GM12873 (cell line): ENCODE measurements around the gene INVS.

ENCODE experiments used
- TF ChIP-seq, protein P1 (sequence below): IDR thresholded peaks from 2 replicates; pipeline ENCODE4 v1.5.1; 2012; ENCODE audit warnings: low read depth, mild to moderate bottlenecking, moderate library complexity, low read length, control low read depth; ENCODE audit not compliant: insufficient read depth; ENCODE audit errors: missing control alignments

INVS gene

DNA sequence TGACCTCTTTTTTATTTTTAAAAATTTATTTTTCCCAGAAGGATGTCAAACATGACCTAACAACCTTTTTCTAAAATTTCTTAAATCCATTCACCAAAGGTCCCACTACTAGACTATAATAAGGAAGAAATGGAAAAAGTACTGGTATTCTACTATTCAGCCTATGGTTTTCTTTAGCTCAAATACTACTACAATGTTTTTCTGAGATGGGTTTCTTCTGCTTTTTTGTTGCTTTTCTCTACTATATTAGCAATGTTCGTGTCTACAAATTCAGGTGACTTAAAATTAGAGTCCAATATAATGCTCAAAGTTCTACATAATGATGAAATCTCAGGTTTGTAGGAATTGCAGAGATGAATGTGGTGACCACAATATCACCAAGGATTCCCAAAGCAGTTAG is 8.2 kb upstream of the INVS start:
- TF ChIP-seq, protein P1, sequence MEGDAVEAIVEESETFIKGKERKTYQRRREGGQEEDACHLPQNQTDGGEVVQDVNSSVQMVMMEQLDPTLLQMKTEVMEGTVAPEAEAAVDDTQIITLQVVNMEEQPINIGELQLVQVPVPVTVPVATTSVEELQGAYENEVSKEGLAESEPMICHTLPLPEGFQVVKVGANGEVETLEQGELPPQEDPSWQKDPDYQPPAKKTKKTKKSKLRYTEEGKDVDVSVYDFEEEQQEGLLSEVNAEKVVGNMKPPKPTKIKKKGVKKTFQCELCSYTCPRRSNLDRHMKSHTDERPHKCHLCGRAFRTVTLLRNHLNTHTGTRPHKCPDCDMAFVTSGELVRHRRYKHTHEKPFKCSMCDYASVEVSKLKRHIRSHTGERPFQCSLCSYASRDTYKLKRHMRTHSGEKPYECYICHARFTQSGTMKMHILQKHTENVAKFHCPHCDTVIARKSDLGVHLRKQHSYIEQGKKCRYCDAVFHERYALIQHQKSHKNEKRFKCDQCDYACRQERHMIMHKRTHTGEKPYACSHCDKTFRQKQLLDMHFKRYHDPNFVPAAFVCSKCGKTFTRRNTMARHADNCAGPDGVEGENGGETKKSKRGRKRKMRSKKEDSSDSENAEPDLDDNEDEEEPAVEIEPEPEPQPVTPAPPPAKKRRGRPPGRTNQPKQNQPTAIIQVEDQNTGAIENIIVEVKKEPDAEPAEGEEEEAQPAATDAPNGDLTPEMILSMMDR, result no peak

DNA sequence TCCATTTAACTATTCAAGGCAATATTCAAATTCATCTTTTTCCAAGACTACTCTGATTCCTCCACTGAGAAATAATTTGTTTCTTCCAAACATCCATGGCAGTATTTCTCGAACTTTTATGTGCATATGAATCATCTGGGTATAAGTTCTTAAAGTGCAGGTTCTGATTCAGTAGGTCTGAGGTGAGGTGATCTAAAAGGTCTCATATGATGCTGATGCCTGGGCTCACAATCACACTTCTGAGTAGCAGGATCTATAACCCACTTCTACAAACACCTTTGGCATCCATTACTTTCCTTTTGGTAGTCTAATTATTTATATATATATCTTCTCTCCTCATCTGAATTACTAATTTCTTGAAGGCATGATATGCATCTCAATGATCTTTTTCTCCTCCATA is 7.4 kb upstream of the INVS start:
- TF ChIP-seq, protein P1, result no peak

DNA sequence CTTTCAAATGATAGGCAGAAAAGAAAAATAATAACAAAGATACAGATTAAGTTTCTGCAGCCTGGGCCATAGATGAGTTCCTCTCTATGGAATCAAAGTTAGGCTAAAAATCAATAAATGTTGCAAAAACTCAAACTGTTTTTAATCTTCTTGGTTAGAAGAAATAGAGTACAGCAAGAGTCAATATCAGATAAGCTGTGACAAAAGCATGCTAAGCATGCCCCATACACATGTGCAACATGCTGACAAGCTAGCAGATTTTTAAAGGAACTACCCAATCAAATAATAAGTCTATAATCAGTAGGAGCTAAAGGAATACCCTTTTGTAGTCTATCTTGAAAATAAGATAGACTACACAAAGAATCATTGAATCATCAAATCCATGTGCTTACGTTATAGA is 7.0 kb upstream of the INVS start:
- TF ChIP-seq, protein P1, result no peak

DNA sequence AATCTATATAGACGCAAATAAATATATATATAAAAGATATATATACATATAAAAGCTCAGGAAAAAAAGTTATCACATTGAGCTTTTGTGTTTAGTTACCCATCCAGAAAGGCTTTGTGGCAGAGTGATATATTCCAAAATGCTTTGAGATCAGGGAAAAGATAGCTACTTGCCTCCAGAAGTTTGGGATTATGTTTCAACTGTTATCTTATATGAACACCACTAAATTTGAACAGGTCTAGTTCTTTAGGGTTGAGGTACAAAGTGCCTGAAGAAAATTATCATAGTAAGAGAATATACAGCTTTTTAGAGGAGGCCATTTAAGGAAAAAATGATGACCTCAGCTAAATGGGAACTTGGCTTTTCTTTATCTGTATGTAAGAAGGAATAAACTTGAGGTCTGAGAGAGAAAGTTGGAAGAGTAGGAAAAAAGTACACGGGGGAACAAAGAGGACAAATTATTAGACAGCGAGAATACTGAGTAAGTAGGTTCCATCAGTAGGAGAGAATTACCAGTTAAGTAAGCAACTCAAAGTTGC is 2.6 kb upstream of the INVS start:
- TF ChIP-seq, protein P1, result no peak

DNA sequence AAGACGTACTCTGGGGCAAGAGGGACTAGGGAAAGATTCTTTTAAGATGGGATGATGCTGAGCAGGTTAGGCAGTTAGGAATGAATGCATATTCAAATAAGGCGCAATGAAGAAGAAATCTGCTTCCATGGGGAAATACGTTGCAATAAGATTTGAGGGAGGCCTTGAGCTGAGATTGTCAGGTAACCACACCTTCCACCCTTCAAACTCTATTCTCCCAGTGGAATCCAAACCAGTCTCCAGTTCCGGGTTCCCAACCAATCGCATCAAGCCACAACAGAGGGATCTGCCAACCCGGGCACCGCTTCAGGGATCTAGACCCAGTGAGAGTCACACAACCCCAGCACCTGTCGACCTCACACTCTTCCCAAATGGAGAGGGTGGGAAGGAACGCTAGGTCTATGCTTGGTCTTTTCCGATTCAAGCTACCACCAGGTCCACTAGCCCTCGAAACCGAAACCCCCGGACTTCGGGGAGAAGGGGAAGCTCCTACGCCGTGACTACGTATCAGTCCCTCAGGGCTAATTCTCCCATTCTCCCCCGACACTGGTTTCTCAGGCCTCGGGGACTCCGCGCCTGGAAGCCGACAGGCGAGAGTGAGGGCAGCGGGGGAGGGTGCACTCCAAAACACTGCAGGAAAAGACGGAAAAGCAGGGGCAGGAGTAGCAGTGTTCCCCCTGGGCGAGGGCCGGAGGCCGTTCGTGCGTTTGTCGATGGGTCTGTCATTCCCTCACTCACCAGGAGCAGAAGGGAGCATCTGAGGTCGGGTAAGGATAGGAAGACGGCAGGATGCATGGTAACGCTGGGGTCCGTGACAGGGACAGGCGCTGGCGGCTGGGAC is 777 bp upstream of the INVS start:
- TF ChIP-seq, protein P1, result no peak

DNA sequence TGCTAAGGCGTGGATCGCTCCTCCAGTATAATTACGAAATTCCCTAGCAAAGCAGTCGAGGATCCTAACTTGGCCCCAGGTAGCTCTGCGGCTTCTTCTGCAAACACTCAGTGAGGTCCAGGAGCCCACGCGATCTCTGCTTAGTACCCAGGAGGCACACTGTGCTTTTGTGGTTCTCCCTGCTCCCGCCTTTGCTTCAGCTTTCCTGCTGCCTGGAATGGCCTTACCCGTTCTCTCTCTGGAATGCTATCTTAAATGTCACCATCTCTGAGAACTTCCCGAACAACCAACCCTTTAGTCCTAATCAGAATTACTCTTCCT is 639 bp downstream of the INVS start:
- TF ChIP-seq, protein P1, result no peak

DNA sequence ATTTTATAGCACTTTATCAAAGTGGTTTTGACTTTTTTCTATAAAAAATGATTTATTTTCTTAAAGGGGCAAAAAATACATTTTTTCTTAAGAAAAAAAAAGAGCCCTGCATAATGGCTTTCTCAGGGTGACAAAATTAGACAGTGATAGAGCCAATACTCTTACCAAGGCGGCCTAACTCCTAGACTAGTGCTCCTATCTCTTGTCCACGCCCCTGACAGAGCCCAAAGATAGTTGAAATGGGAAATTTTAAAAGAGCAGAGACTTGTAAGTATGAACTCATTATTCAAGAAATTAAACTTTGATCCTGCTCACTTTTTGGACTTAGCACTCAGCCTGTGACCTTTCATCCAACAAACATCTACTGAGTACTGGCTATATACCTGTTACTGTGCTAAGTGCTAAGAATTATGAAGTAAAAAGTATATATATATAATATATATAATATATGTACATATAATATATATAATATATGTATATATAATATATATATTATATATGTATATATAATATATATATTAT is 1.2 kb downstream of the INVS start:
- TF ChIP-seq, protein P1, result no peak
